HL-60/S4 treated with phorbol 12-myristate 13-acetate at 8.2 ng/mL for 4 days and 3 days (cell line): ENCODE data around the gene UVSSA.
"Not testable (repeated sequence)": the region's sequence is repeated elsewhere in the genome, so short reads cannot be mapped to it uniquely, and the experiment has no call there.

ENCODE experiments used
- in situ Hi-C: fragments of 300-500 bp; cut with MboI; formaldehyde crosslinking; loops from 2 replicates; pipeline ENCODE4 v1.15.0; 2022; ENCODE audit warnings: low sequenced_read_pairs

The UVSSA gene

DNA sequence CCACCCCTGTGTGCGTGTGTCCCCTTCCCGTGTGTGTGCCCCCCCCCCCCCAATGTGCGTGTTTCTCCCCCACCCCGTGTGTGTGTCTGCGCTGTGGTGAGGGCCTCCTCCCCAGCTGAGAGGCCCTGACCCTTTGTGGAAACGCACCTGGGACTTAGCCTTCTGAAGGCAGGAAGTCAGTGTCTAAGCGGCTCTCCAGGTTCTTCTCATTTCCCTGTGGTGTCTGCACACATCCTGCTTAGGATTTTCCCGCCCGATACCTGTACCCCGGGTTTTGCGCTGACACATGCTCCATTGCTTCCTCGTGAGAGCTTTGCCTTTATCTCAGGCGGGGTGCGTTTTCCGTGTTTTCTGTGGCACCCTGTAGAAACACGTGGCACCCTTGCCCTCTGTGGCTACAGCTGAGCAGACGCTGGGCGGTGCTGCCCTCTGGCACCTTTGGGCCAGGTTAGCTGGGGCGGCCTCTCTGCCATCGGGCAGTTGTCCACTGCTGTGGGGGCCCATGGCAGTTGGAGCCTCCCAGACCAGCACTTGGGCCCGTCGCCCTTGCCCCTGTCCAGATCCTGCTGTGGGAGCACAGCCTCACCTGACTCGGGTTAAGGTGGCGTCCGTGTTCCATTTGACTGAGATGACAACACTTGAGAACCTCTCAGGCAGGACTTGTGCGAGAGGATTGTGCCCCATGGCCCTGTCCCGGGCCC is 31.0 kb upstream of the UVSSA start:
- in situ Hi-C loops: no loop called here

DNA sequence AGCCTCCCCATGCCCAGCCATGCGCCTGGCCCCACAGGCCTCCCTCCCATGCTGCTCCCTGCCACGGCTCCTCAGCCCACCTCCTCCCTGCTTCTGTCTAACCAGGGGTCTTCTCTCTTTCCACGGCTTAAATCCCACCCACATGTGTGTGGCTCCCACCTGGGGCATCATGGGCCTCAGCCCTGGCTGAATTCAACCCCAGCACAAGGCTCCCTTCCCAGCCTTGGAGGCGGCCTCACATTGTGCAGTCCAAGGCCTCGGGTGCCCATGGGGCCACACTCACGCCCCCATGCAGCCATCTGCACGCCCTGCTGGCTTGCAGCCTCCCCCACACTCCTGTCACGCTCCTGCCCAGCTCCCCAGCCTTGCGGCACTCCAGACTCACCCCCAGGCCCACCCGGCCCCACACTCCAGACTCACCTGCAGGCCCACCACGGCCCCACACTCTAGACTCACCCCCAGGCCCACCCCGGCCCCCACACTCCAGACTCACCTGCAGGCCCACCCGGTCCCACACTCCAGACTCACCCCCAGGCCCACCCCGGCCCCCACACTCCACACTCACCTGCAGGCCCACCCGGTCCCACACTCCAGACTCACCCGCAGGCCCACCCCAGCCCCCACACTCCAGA is 30.4 kb upstream of the UVSSA start:
- in situ Hi-C loops: no loop called here

DNA sequence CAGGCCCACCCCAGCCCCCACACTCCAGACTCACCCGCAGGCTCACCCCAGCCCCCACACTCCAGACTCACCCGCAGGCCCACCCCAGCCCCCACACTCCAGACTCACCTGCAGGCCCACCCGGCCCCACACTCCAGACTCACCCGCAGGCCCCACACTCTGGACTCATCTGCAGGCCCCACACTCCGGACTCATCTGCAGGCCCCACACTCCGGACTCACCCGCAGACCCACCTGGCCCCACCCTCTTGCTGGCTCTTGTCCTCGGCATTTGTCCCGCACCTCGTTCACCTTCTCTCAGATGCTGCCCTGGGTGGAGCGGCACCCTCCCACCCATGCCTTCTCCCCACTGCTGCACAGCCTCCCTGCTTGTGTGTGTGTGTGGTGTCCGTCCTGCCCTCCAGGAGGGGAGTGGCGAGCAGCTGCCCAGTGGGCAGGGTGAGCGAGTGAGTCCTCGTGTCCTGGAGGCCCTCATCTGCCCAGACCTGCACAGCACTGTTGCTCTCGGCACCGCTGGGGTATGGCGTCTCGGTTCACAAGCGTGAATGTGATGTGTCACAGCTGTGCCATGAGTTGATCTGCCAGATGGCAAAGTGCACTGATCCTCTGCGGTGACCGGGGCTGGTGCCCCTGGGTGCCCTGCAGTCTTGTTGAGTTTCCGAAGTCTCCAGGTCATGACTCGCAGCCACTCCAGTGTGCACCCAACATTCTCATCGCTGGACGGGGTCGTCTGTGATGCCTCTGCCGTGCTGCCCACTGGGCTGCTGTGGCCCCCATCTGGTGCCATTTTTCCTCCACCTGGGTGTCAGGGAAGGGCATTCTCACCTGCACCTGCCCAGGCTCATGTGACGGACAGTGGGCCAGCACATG is 29.6 kb upstream of the UVSSA start:
- in situ Hi-C loops: no loop called here

DNA sequence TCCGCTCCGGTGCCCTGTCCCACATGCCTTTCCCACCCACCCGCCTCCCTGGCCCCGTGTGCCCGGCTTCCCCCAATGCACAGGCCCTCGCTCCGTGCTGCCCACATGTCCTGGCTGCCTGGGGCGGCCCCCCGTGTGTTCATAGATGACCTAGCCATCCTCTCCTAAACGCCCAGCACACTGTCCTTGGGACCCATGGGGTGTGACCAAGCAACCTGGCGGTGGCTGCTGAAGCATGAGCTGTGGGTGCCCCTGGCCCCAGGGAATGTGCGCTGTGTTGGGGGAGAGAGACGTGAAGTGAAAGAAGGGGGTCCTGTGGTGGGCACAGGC is 29.0 kb upstream of the UVSSA start:
- in situ Hi-C loops: no loop called here

DNA sequence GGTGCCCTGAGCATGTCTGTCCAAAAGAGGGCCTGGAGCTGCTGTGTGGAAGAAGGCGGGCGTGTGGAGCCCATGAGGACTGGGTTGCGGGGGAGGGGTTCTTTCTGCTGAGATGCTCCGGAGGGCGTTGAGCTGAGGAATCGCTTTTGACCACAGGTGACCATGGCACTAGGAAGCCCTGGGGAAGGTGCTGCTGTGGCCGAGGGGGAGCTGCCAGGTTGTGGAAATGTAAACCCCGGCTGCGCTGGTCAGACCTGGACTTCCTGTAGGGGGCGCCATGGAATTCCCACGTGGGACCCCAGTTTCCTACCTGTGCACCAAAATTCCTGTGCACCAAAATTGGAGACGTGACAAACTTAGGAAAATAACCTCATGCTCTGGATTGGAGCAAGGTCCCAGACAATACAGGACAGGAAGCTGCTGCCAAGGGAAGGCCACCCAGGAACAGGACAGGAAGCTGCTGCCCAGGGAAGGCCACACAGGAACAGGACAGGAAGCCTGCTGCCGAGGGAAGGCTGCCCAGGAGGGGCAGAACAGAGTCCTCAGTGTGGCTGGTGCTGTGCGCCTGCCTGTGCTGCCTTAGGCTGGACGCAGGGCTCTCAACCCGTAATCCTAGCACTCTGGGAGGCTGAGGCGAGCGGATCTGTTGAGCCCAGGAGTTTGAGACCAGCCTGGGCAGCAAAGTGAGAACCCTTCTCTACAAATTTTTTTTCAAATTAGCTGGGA is 28.4 kb upstream of the UVSSA start:
- in situ Hi-C loops: no loop called here

DNA sequence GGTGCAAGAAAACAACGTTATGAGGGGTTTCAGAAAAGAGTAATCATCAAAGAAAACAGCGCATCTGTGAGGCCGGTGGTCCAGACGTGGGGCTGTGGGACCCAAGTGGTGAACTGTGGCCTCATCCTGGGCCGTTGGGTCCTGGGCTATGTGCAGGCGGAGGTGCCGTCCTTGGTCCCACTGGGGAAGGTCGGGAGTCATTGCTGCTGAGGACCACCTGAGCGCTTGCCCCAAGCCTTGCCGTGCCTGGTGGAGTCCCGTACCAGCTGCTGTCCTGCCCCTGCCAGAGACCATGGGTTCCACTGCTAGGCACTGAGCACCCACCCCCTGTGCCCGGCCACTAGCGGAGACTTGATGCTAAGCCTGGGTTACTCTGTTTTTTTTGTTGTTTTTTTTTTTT is 25.5 kb upstream of the UVSSA start:
- in situ Hi-C loops: no loop called here

DNA sequence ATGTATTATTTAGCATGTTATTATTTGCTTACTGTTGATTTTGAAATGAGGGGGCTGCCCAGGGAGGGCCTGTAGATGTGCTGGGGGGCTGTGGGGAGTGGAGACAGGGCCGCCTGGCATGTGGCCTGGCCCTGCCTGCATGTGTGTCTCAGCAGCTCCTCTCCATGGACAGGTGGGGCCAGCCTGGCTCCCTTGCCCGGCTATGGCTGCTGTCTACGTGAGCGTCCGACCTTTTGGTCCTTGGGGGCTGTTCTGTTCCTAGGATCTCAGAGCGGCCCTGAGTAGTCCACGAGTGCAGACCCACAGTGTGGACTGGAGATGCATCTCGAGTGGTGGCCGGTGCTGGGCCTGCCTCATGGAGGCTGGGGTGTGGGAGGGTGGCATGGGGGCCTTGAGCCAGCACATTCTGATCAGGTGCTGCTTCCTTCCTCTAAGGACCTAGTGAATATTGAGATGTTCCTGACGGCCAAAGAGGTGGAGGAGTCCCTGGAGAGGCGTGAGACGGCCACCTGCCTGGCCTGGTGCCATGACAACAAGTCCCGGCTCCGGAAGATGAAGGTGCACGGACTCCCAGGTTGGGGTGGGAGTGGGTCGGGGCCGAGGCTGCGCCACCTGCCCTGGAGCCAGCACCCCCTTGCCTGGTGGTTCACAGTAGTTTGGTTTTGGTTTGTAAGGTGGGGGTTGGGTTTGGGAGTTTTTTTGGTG is 24.9 kb upstream of the UVSSA start:
- in situ Hi-C loops: no loop called here

DNA sequence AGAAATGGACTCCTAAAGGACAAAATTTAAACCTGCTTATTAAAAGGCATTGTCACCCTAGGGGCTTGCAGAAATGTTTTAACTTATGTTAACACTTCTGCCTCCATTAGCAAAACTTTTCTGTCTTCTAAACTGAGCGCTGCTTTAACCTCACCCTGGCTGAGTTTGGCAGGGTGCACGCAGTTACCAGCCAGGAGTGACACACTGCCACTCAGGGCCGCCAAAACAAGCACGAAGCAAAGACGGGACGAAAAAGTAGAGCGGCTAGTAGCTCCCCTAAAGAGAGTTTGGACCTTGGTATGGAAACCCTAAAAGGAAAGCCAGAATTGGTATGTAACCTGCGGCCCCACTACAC is 23.8 kb upstream of the UVSSA start:
- in situ Hi-C loops: no loop called here

DNA sequence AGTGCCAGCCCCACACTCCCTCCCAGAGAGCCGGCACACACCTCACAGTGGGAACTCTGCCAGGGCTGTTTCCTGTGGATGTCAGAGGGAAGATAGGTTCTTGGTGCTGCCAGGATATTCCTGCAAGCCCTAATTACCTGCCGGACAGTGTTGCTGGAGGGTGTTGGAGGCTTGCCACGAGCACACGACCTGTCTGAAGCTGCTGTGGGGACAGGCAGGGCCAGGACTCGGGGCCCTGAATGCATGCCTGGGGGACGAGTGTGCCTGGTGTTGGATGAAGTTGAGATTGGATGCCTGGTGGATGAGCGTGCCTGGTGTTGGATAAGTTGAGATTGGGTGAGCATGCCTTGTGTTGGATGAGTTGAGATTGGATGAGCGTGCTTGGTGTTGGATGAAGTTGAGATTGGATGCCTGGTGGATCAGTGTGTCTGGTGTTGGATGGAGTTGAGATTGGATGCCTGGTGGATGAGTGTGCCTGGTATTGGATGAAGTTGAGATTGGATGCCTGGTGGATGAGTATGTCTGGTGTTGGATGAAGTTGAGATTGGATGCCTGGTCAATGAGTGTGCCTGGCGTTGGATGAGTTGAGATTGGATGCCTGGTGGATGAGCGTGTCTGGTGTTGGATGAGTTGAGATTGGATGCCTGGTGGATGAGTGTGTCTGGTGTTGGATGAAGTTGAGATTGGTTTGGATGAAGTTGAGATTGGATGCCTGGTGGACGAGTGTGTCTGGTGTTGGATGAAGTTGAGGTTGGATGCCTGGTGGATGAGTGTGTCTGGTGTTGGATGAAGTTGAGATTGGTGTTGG is 23.2 kb upstream of the UVSSA start:
- in situ Hi-C loops: no loop called here

DNA sequence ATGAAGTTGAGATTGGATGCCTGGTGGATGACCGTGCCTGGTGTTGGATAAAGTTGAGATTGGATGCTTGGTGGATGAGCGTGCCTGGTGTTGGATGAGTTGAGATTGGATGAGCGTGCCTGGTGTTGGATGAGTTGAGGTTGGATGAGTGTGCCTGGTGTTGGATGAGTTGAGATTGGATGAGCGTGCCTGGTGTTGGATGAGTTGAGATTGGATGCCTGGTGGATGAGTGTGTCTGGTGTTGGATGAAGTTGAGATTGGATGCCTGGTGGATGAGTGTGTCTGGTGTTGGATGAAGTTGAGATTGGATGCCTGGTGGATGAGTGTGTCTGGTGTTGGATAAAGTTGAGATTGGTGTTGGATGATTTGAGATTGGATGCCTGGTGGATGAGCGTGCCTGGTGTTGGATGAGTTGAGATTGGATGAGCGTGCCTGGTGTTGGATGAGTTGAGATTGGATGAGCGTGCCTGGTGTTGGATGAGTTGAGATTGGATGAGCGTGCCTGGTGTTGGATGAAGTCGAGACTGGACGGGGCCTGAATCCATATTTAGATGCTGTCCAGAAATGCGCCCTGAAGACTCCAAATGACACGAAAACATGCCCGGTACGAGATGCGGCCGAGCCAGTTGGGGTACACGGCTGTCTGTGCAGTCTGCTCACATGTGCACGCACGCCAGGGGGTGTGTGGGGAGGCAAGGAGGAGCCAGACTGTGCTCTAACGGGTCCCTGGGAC is 22.4 kb upstream of the UVSSA start:
- in situ Hi-C loops: not testable (repeated sequence)

DNA sequence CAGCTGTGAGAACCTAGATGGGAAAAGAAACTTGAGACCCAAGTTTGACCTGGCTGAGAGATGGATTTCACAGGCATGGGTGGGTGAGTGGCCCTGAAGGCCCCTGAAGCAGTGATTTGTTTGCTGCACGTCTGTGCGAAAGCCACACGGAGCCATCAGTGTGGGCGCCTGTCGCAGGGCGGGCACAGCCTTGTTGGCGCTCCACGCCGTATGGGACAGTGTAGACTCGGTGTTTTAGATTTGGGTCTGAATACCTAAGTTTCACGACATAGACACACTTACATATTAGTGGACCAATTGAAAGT is 21.9 kb upstream of the UVSSA start:
- in situ Hi-C loops: no loop called here

DNA sequence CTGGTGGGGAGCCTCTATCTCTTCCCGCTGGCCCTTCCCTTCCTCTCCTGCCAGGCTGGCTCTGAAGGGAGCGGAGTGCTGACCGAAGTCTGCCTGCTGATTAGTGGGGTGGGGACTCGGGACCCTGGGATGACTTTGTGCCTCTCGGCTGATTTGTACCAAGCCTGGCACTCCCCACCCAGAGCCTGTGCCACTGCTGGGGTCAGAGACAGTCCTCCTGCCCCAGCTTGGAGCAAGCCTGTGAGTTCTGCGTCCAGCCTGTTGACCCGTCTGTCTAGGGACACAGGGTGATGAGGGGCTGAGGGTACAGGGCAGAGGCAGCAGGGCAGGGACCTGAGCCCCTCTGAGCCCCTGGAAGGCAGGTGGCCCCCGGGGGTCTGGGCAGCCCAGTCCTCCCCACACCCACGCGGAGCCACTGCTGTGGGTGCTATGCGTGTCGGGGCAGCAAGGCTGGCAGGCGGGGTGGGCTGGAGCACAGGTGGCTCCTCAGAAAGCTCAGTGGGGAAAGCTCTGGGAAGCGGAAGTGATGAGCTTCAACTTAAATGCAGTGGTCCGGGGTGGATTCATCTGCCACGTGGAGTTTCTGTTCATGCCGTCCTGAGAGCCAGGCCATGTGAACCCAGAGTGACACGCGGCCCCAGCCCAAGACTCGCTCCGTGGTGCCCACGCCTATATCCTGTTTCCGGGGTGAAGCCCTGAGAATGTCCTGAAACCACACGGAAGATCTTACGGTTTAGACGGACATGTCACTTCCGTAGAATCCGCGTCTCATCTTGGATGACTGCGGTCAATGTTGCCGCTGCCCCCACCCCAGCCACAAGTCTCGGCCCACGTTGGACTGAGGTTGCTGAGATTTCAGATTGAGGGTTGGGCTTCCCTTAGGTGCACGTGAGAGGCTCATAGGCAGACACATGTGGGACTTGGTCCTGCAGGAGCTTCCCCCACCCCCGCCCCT is 21.1 kb upstream of the UVSSA start:
- in situ Hi-C loops: no loop called here

DNA sequence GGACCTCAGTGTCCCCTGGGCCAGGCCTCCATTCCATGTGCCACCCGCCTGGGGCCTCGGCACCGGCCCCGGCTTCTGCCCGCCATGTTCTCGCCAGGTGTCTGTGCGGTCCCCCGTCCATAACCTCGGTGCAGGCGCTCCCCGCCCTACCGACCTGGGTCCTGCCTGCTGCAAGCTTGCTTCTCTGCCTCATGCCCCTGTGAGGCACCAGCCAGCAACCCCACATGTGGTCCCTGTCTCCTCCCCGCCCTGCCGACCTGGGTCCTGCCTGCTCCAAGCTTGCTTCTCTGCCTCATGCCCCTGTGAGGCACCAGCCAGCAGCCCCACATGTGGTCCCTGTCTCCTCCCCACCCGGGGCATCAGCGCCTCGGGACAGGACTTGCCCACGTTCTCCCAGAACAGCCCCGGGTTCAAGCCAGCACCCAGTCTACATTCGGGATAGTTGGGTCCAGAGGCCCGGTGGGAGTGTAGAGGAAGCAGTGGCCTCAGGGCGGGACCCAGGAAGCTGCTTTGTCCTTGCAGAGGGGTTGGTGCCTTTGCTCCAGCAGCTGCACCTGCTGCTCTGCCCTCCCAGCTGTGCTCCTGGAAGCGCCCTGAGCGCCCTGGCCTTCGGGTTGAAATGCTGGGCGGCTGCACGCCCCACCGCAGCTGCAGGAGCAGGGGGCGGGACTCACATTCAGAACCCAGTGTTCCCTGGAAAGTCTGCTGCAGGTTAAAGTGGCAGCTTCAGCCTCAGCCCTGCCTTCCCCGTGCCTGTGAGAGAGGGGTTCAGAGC is 20.1 kb upstream of the UVSSA start:
- in situ Hi-C loops: no loop called here

DNA sequence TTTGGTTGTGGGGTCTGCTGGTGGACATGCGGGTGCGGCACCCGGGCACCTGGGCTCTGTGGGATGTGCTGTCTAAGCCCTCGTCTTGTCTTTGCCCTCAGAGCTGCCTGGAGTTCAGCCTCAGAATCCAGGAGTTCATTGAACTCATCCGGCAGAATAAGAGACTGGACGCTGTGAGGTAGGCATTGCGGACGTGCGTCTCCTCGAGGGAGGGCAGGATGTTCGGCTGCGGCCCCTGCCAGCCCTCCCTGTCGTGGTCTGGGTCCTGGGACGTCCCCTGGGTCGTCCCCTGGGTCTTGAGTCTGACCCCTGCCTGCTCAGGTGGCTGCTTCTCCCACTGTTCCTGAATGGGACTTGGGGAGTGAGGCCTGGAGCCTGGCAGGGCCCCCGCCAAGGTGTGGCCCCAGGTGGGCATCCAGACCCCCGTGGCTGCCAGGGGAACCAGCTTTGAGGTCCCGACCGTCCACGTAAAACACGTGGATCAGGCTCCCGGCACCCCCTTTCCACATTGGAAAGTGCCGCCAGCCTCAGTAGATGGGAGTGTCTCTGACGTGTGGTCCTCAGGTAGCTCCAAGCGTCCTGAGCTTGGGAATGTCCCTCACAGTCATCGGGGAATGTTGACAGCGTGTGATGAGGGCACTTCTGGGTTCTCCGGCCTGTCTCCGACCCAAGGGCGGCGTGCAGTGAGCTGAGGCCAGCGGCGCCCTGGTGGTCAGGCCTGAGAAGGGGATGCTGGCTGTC is 19.3 kb upstream of the UVSSA start:
- in situ Hi-C loops: no loop called here

DNA sequence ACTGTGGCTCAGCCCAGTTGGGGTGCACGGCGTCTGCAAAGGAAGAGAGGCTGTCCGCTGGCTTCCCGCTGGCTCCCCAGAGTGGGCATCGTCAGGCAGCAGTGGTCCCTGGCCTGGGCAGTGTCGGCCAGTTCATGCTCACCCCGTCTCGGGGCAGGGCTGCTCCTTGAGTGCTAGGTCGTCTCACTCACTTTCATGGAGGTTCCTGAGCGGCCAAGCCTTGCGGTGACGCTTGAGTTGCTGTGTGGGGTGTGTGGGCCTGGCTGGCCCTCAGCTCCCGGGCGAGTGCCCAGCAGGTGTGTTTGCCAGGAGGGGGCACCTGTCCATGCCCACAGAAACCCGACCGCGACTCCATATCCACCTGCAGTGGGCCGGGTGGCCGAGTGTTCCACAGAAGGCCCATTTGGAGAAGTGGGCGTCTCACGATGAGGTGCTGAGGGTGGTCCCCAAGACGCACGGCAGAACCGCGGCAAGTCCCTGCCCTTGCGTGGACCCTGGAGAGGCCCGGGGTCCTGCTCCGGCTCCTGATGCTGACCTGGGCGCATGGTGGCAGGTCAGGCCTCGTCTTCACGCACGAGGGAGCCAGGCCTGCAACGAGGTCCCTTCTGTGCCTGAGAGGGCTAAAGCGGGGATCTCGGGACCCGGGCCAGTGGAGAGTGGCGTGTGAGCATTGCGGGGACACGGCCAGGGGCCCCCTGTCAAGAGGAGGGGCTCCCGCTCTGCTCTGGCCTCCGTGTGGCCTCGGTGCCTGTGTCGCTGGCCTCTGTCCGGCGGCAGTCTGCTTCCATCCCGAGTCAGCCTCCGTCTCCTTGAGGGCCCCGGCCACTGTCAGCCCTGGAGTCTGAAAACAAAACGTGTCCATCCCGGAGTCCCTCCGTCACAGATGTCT is 18.5 kb upstream of the UVSSA start:
- in situ Hi-C loops: no loop called here
